ENCODE measurements around the gene TLK2.
"Not testable (repeated sequence)": the region's sequence is repeated elsewhere in the genome, so short reads cannot be mapped to it uniquely, and the experiment has no call there.

- not testable (repeated sequence) for TF ChIP-seq CTCF (IDR thresholded peaks at IDR 0.05); ZFX (IDR thresholded peaks at IDR 0.05; ENCODE audit: borderline replicate concordance)
These were observed 17.7 kb downstream of the TLK2 start for GRCh38 chr17:62496344-62496743.
